Forelimb muscle (tissue), 1 donor: ENCODE results near the gene BCAS2. TPM values are rescaled to one million over a fixed set of nuclear protein-coding genes. Genes with fewer than 3 reads are reported as not detected.
A peak's percentile ranks its signal among the peaks of the same experiment; 100 is the strongest.
"Not testable (repeated sequence)": the region's sequence is repeated elsewhere in the genome, so short reads cannot be mapped to it uniquely, and the experiment has no call there.

Experiments
- DNase-seq: peaks from one replicate; pipeline ENCODE4 v3.0.0-alpha.2; 2013; ENCODE audit warnings: low read depth
- polyA plus RNA-seq: library from polyadenylated mRNA; unstranded; fragments of 120-200 nt; gene quantifications from one replicate; pipeline ENCODE4 v1.2.1, GENCODE V29; 2013; ENCODE audit not compliant: insufficient read length

Gene BCAS2
- 22.0 TPM for polyA plus RNA-seq

- DNase-seq, result peak; percentile 100
These were observed at the start of gene BCAS2 for GRCh38 chr1:114581335-114582287. Gene BCAS2, minus strand, starts transcription at chr1:114581615. Its CDS starts 24 bp downstream, at chr1:114581591.

GRCh38 chr1:114627107-114627506 is 45.7 kb upstream of the BCAS2 start:
- DNase-seq, result no peak

- DNase-seq, result no peak
These were observed 41.9 kb upstream of the BCAS2 start for GRCh38 chr1:114623364-114623763.

GRCh38 chr1:114620419-114620818 is 39.0 kb upstream of the BCAS2 start:
- no peak for DNase-seq

GRCh38 chr1:114618606-114619005 is 37.2 kb upstream of the BCAS2 start:
- no peak for DNase-seq

- DNase-seq, result no peak
These were observed 29.3 kb upstream of the BCAS2 start for GRCh38 chr1:114610546-114611245.

GRCh38 chr1:114609826-114610225 is 28.4 kb upstream of the BCAS2 start:
- DNase-seq, result no peak

- DNase-seq, result no peak
These were observed 27.6 kb upstream of the BCAS2 start for GRCh38 chr1:114609026-114609425.

- no peak for DNase-seq
These were observed 25.8 kb upstream of the BCAS2 start for GRCh38 chr1:114607223-114607622.

GRCh38 chr1:114597949-114598348 is 16.5 kb upstream of the BCAS2 start:
- DNase-seq, result no peak

GRCh38 chr1:114595602-114596001 is 14.2 kb upstream of the BCAS2 start:
- DNase-seq, result no peak

GRCh38 chr1:114594046-114594445 is 12.6 kb upstream of the BCAS2 start:
- no peak for DNase-seq

GRCh38 chr1:114589122-114589521 is 7.7 kb upstream of the BCAS2 start:
- DNase-seq, result no peak

GRCh38 chr1:114588196-114588689 is 6.8 kb upstream of the BCAS2 start:
- no peak for DNase-seq

- no peak for DNase-seq
These were observed 6.0 kb upstream of the BCAS2 start for GRCh38 chr1:114587203-114587991.

GRCh38 chr1:114586513-114587047 is 5.2 kb upstream of the BCAS2 start:
- DNase-seq, result no peak

GRCh38 chr1:114585231-114585630 is 3.8 kb upstream of the BCAS2 start:
- DNase-seq, result no peak

- no peak for DNase-seq
These were observed 7.0 kb downstream of the BCAS2 start for GRCh38 chr1:114574365-114574764.

- no peak for DNase-seq
These were observed 17.3 kb downstream of the BCAS2 start for GRCh38 chr1:114564141-114564540.

GRCh38 chr1:114562978-114563510 is 18.4 kb downstream of the BCAS2 start:
- not testable (repeated sequence) for DNase-seq

GRCh38 chr1:114561333-114561732 is 20.1 kb downstream of the BCAS2 start:
- no peak for DNase-seq
